H1 (cell line): Measurements from ENCODE around the gene EAF2. TPM values are rescaled to one million over a fixed set of nuclear protein-coding genes. Genes with fewer than 3 reads are reported as not detected.

Source experiments
- CBX8 ChIP-seq: fragments of 300-800, 300-1000 bp; sonication (generic); IDR thresholded peaks from 2 replicates; pipeline ENCODE4 v1.7.1; 2016; ENCODE audit warnings: low read depth, low read length, borderline replicate concordance
- SIN3A ChIP-seq, 2 experiments: IDR thresholded peaks in 1 of 2; conservative IDR thresholded peaks in 1 of 2; 2 replicates each; pipeline ENCODE4 v1.6.1; 2011 to 2012; ENCODE audit warnings: low read length in 2 of 2, improper control_type of control experiment in 1 of 2, low read depth in 1 of 2, mild to moderate bottlenecking in 1 of 2
- SIRT6 ChIP-seq: IDR thresholded peaks from one replicate; pipeline ENCODE4 v1.7.1; 2012; ENCODE audit warnings: low read length, inconsistent platforms
- SUZ12 ChIP-seq: fragments of 200-600 bp; sonication (generic); IDR thresholded peaks from 2 replicates; pipeline ENCODE4 v1.6.1; 2012; ENCODE audit warnings: mild to moderate bottlenecking, inconsistent platforms, low read length, moderate library complexity, mixed read lengths
- polyA plus RNA-seq, 7 experiments: library from polyadenylated mRNA; depleted of rRNA in 3 of 7; stranded (reverse) in 5 of 7; unstranded in 2 of 7; fragments of >200 nt in 5 of 7; fragments of 200-250 nt in 2 of 7; gene quantifications; 1 replicate in 5 of 7; 2 replicates in 1 of 7; 4 replicates in 1 of 7; pipeline versions ENCODE4 v1.2.1 to v1.2.3, GENCODE V29; 2011 to 2013; ENCODE audit warnings: missing spikeins in 2 of 7, mixed read lengths in 2 of 7
- total RNA-seq: library from RNA; stranded (reverse); fragmentation: NEBNext Ultra II Directional; extraction: Animal tissue kit (Norgen Biotek cat#: 25700); gene quantifications from 2 replicates; pipeline ENCODE4 v1.2.1, GENCODE V29; 2021

EAF2 gene
- total and polyA plus RNA-seq, 2 of the 8 experiments (the other 6 are each of a cell fraction or from before 2014, with no cell fraction given): 3.6 to 6.6 TPM

- TF ChIP-seq SIN3A (conservative IDR thresholded peaks at IDR 0.05 in 1 of 2, IDR thresholded peaks at IDR 0.05 in 1 of 2; ENCODE audit: low read depth in 1 of 2, low read length in 2 of 2) (no peak), CBX8 (no peak), SUZ12 (no peak), SIRT6 (no peak)
These were observed 78.4 kb downstream of the EAF2 start (continued) for GRCh38 chr3:121913305-121913990.
